Spleen (tissue), 7 donors: Measurements from ENCODE around the gene NRAS.

Experiments used
- CTCF ChIP-seq, 11 experiments: fragments of 200-600 bp in 7 of 11; fragments of 450-650 bp in 4 of 11; sonication (generic) in 4 of 11; IDR thresholded peaks in 8 of 11; conservative IDR thresholded peaks in 3 of 11; 1 replicate in 7 of 11; 2 replicates in 4 of 11; pipeline versions ENCODE4 v1.4.0 to v1.8.0; 2016 to 2021; ENCODE audit warnings: antibody characterized with exemption in 11 of 11, inconsistent platforms in 4 of 11, mild to moderate bottlenecking in 1 of 11
- POLR2A ChIP-seq, 3 donors: fragments of 450-650 bp; IDR thresholded peaks; one replicate each; pipeline ENCODE4 v1.5.1; 2017; ENCODE audit warnings: antibody characterized with exemption in 3 of 3, mild to moderate bottlenecking in 1 of 3
- donor health status: DM: no; HTN: no; CAD: no; lungs with moderate emphysema.
- donor health status: DM: no; HTN: no; CAD: no.
- donor health status: DM: no; HTN: no; CAD: no.

- TF ChIP-seq CTCF (IDR thresholded peaks at IDR 0.05 in 8 of 11, conservative IDR thresholded peaks at IDR 0.05 in 3 of 11), result no peak
- no peak for TF ChIP-seq POLR2A (IDR thresholded peaks at IDR 0.05)
Measured at GRCh38 chr1:114710360-114710759, 6.2 kb downstream of the NRAS start.
